PC-3 (cell line): ENCODE results near the gene PNMA1.
A peak's percentile ranks its signal among the peaks of the same experiment; 100 is the strongest.

Experiments used
- EZH2phosphoT487 ChIP-seq: fragments of 300-600 bp; sonication (generic); IDR thresholded peaks from 2 replicates; pipeline ENCODE4 v1.6.1; 2018; ENCODE audit warnings: mild to moderate bottlenecking, antibody characterized with exemption, low read length, borderline replicate concordance
- TF ChIP-seq, protein P1 (sequence below): fragments of 300-600 bp; sonication (generic); conservative IDR thresholded peaks from 2 replicates; pipeline ENCODE4 v1.5.1; 2017; ENCODE audit warnings: antibody characterized with exemption, low read depth, mild to moderate bottlenecking, low read length

DNA sequence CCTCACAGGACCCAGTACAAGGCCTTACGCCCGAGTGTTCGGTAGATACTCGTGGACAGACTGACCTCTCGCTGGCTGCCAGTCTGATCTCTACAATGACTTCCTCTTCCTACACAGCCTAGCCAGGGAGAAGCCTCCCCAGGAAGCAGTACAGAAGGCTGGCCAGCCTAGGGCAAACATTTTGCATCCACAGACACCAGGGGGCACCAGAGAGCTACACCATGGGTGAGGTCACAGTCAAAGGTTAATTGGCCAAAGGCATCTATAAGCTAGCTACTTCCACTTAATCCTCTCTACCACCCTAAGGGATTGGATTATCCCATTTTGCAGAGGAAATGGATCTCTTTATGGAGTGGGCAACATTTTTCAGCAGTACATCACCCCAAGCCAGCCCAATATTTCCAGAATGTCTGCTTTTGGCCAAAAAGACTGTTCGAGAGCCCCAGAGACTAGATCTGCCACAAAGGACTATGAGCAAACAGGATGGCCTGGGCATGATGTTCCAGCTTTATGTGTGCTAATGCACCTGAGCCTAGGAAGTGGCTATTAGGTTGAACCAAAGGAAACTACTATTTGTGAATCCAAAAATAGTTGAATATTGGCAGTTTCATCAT lies 14.6 kb upstream of the PNMA1 start:
- no peak for TF ChIP-seq EZH2phosphoT487
- TF ChIP-seq, protein P1, sequence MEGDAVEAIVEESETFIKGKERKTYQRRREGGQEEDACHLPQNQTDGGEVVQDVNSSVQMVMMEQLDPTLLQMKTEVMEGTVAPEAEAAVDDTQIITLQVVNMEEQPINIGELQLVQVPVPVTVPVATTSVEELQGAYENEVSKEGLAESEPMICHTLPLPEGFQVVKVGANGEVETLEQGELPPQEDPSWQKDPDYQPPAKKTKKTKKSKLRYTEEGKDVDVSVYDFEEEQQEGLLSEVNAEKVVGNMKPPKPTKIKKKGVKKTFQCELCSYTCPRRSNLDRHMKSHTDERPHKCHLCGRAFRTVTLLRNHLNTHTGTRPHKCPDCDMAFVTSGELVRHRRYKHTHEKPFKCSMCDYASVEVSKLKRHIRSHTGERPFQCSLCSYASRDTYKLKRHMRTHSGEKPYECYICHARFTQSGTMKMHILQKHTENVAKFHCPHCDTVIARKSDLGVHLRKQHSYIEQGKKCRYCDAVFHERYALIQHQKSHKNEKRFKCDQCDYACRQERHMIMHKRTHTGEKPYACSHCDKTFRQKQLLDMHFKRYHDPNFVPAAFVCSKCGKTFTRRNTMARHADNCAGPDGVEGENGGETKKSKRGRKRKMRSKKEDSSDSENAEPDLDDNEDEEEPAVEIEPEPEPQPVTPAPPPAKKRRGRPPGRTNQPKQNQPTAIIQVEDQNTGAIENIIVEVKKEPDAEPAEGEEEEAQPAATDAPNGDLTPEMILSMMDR: peak; percentile 94
